Brain microvascular endothelial cell (primary cell): ENCODE measurements around the gene GLT1D1.
A peak's percentile ranks its signal among the peaks of the same experiment; 100 is the strongest.

Source experiments
- DNase-seq: peaks from one replicate; pipeline ENCODE4 v3.0.0-alpha.2; 2020
- H3K27ac ChIP-seq: fragments of 250-450 bp; sonication (Bioruptor Pico); 2 replicates; pipeline ENCODE4 v1.5.1; 2020; ENCODE audit warnings: mild to moderate bottlenecking, moderate library complexity
- H3K27me3 ChIP-seq: fragments of 250-450 bp; sonication (Bioruptor Pico); replicated peaks from 2 replicates; pipeline ENCODE4 v1.5.1; 2020; ENCODE audit warnings: mild to moderate bottlenecking
- H3K36me3 ChIP-seq: fragments of 250-450 bp; sonication (Bioruptor Pico); replicated peaks from 2 replicates; pipeline ENCODE4 v1.5.1; 2020; ENCODE audit warnings: mild to moderate bottlenecking
- H3K4me3 ChIP-seq: 2 replicates; pipeline ENCODE4 v1.5.1; 2011; ENCODE audit warnings: low read depth, mild to moderate bottlenecking, control low read depth, low read length, moderate library complexity
- in situ Hi-C: cut with HindIII; loops from 2 replicates; pipeline ENCODE4 v1.10.0; 2017; ENCODE audit warnings: low sequenced_read_pairs, low pct_ligation_motif_present
- TF ChIP-seq, protein P1 (sequence below): IDR thresholded peaks from 2 replicates; pipeline ENCODE4 v1.5.1; 2011; ENCODE audit warnings: low read depth, mild to moderate bottlenecking, moderate library complexity, low read length, control low read depth, inconsistent platforms; ENCODE audit errors: missing control alignments

GLT1D1 gene

DNA sequence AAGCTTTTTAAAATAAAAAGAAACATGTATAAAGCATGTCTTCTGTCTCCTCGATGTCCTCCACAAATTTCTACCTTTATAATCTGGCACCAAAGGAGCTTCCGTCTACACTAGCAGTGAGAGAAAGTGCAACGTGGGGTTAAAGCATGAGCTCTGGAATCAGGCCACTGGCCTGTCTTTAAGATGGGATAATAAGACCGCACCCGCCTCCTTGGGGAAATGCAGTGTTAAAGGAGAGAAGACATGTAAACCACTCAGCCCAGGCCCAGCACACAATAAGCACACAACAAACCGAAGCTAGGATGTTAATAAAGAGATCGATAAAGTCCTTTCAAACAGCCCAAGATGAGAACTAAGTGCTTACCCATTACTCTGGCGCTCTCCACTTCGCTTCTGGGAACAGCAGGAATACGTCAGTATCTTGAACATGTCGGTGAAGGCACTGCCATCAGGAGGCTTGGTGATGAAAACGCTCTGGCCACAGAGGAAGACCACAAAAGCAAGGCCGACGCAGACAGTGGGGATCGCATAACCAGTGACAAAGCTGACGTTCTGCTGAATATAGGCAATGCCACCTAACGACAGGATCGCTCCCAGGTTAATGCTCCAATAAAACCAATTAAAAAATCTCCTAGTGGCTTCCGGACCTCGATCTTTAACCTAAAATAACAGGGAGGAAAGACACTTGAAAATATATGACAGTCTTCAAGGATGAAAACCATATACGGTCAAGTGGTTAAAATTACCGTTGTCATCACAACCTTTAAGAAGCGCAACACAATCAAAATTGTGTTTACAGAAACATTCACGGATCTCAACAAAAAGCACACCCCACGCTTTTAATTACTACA lies 38.6 kb upstream of the GLT1D1 start:
- in situ Hi-C loops = no loop called here
- H3K4me3 ChIP-seq = no peak overlapping the region
- no peak overlapping the region for H3K27ac ChIP-seq
- peaks cover 11% of the 10 kb centered on the region for H3K36me3 ChIP-seq
- TF ChIP-seq, protein P1, sequence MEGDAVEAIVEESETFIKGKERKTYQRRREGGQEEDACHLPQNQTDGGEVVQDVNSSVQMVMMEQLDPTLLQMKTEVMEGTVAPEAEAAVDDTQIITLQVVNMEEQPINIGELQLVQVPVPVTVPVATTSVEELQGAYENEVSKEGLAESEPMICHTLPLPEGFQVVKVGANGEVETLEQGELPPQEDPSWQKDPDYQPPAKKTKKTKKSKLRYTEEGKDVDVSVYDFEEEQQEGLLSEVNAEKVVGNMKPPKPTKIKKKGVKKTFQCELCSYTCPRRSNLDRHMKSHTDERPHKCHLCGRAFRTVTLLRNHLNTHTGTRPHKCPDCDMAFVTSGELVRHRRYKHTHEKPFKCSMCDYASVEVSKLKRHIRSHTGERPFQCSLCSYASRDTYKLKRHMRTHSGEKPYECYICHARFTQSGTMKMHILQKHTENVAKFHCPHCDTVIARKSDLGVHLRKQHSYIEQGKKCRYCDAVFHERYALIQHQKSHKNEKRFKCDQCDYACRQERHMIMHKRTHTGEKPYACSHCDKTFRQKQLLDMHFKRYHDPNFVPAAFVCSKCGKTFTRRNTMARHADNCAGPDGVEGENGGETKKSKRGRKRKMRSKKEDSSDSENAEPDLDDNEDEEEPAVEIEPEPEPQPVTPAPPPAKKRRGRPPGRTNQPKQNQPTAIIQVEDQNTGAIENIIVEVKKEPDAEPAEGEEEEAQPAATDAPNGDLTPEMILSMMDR = no peak
- DNase-seq = no peak
- H3K27me3 ChIP-seq = no peaks in the 10 kb centered on the region

DNA sequence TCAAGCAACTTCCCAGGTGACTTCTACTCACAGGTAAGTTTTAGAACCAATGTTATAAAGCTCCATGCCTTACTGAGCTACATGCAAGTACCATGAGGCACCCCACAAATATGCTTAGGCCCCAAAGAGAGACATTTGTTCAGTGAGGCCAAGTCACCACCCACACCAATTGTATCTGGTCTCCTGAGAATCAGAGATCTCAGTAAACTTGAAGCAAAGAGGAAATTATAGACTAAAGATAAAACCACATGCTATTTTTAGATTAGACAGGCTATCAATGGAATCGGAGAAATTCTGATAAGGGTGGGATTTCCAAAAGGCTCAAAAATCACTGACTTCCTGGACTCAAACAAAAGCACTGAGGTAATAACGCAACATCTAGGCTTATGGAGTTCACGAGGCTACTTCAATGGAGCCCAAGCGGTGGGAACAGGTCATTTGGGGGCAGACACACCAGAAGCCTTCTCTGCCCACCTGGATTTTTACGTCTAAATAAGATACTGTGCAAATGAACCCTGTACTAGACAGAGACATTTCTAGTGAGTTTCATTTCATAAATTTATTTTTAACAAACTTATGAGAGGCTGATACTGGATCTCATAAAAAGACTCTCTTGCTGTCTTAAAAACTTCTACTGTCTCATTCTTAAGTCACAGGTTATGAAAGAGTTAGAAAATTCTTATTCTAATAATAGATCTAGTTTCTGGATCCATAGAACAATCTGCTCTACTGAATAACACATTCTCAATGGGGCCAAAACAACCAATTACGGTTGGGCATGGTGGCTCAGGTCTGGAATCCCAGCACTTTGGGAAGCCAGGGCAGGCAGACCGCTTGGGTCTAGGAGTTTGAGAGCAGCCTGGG lies 37.3 kb upstream of the GLT1D1 start:
- no peaks in the 10 kb centered on the region for H3K27me3 ChIP-seq
- no peak for DNase-seq
- peak overlapping the region; percentile 3 for H3K27ac ChIP-seq
- TF ChIP-seq, protein P1 = no peak
- peaks cover 18% of the 10 kb centered on the region for H3K36me3 ChIP-seq
- in situ Hi-C loops = no loop called here
- no peak overlapping the region for H3K4me3 ChIP-seq

DNA sequence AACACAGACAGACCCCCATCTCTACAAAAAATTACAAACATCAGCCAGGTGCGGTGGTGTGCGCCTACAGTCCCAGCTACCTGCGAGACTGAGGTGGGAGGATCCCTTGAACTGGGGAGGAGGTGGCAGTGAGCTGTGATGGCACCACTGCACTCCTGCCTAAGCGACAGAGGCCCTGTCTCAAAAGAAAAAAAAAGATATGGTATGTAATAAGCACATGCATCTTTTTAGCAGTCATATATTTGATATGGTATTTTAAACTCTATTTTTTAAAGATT lies 36.7 kb upstream of the GLT1D1 start:
- TF ChIP-seq, protein P1 = no peak
- peak overlapping the region; percentile 89 for H3K27ac ChIP-seq
- no peak for DNase-seq
- H3K4me3 ChIP-seq = no peak overlapping the region
- no peaks in the 10 kb centered on the region for H3K27me3 ChIP-seq
- peaks cover 21% of the 10 kb centered on the region for H3K36me3 ChIP-seq
- in situ Hi-C loops = no loop called here

DNA sequence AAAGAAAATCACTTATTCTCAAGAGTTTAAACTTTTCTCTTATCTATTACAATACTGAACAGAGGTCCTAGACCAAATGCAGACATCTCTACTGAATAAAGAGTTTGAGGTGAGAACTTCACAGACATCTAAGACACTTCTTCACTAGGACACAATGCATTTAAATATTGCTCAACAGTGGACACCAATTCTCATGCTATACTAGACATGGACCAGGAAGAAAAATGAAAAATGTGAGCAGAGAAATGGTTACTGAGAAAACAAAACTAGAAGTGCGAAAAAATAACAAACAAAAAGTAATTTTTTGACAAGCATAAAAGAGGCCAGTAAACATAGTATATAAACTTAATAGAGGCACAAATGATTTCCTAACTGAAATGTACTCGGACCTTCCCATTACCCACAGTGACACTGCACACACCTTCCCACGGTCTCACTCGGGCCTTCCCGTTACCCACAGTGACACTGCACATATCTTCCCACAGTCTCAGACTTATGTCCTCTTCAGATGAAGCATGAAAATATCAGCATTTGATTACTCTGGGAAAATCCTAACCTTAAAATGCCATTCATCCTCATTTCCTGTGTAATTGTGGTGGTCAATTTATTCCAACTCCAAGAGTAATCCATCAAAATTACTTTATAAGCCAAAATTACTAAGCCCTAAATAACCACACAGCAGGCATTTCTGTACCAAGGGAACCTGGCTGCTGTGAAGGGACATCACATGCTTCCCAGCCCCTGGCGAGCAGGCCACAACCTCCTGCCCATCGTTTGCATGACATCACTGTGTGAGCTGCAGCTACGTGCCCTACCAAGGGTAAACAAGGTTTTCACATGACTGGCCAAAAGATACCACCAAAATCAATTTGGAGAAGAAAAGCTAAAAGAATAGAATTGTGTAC lies 35.9 kb upstream of the GLT1D1 start:
- TF ChIP-seq, protein P1 = no peak
- Histone ChIP-seq H3K4me3 (no peak overlapping the region), H3K27ac (peak overlapping the region; percentile 89), H3K27me3 (no peaks in the 10 kb centered on the region), H3K36me3 (peaks cover 18% of the 10 kb centered on the region)
- peak; percentile 66 for DNase-seq
- in situ Hi-C loops = no loop called here

DNA sequence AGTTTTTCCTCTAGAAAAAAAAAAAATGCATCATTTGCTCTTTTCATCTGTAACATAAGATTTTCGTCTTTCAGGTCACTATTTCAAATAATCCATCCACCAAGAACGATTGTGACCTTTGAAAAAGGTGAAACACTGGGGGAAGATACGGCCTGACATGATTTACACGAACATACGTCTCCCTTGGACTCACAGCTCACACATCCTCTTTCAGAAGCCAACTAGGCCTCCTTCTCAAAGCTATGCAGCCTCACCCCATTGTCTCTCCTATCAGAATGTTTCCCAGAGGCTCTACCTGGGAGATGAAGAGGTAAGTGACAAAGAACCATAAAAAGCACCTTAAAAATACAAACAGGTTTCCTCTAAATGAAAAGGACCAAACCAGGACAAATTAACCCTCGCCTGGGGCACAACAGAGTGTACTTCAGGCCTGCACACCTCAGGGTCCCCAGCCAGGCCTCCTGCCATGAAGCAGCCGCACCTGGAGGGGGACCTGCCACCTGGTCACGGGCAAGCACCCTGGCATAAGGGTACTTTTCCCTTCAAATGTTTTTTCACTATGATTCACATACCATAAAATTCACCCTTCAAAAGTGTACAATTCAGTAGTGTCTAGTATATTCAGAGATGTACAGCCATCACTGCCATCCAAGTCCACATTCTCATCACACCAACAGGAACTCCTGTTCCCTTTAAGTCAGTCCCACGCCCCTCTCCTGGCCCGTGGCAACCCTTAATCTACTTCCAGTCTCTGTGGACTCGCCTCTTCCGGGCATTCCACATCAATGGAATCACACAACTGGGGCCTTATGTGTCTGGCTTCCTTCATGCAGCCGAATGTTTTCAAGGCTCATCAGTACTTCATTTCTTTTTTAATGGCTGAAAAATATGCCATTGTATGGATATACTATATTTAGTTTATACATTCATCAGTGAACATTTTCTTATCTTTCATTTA lies 34.9 kb upstream of the GLT1D1 start:
- Histone ChIP-seq H3K27ac (peak overlapping the region; percentile 89), H3K4me3 (no peak overlapping the region), H3K36me3 (peaks cover 14% of the 10 kb centered on the region), H3K27me3 (no peaks in the 10 kb centered on the region)
- DNase-seq = peak; percentile 71
- in situ Hi-C loops = no loop called here
- TF ChIP-seq, protein P1 = no peak
